ENCODE measurements around the gene SHMT1.
"Not testable (repeated sequence)": the region's sequence is repeated elsewhere in the genome, so short reads cannot be mapped to it uniquely, and the experiment has no call there.

The SHMT1 gene

DNA sequence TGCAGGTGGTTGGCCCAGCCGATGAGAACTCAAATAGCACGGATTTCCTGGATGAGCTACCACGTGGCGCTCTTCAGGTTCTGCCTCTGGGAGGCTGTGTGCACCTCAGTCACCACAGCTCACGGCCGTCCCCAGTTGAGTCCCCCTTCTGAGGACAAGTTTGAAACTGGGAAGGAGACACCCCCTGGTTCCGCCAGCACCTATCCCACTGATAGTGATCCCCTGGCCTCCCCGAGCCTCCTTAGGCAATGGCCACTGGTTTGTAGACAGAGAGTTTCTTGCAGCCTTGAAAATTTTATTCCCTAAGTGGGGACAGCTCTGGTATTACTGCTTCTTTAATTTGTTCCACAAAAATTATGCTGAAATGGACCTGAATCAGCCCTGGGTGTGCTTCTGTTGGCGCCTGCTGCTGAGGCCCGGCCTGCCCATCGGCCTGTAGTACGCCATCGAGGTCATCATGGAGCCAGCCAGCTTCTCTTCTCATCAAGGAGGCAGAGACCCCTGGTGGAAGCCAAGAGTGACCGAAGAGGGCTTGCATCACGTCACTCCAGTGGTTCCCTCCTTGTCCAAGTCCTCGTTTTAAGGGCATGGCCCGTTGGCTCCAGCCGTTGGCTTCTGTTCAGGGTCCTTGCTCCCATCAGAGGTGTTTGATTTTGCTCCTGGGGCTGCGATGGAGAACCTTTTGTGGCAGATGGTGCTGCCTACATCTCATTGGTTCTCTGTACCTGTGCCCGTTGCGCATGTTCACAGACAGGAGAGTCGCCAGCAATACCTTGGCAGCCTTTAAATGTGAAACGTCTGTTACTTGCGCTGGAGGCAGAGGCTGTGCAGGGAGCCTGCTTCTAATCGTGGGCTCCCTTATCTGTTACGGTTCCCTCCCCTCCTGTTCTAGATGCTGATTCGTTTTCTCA, 39.0 kb downstream of the SHMT1 start:
- no peak for DNase-seq

DNA sequence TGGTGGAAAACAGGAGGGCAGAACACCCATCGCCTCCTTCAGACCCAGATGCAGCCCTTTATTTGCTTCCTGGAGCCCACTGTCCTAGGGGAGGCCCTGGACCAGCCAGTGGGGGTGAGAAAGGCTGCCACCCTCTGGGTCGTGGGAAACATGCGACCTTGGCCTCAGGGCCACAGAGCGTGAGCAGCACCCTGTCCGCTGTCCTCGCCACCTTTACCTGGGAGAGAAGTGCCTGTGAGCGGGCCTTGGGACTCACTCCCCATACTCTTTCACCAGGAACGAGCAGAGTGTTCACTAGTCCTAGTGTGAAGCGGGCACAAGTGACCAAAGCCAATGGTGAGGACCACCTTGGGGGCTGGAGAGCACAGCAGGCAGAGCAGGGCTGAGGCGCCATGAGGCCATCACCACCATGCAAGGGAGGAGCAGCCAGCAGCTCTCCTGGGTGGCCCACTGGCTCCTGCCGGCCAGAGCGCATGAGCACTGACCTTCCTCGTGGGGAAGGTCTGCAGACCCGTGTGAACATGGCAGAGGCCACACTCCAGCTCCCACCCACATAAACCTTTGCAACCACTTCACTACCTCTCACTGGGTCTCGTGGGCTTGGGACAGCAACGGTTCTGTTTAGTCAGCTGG, 39.7 kb downstream of the SHMT1 start:
- no peak for DNase-seq

DNA sequence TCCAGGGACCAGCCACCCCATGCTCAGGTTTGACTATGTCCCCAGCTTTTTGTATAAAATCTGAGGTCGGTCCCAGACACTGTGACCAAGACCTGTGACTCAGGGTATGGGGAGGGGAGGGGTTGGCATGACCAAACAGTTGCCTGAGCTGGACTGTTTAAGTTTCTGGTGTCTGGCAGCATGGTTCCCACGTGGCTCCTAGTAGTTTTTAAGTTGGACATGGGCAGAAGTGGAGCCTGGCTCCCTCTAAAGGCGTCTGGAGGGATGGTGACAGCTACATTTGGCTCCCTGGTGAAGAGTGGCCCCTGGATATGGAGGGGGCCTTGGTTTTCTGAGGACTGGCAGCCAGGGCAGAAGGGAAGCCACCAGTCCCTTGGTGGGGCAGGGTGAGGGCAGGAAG, 40.3 kb downstream of the SHMT1 start:
- DNase-seq, result no peak

DNA sequence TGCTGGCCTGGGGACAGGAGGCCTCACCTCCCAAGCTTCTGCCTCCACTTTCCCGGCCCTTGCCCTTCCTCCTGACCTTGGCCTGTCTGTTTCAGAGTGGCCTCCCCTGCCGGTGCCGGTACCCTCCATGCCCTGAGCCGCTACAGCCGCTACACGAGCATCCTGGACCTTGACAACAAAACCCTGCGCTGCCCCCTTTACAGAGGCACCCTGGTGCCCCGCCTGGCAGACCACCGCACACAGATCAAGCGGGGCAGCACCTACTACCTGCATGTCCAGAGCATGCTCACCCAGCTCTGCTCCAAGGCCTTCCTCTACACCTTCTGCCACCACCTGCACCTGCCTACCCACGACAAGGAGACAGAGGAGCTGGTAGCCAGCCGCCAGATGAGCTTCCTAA, 40.8 kb downstream of the SHMT1 start:
- no peak for DNase-seq

DNA sequence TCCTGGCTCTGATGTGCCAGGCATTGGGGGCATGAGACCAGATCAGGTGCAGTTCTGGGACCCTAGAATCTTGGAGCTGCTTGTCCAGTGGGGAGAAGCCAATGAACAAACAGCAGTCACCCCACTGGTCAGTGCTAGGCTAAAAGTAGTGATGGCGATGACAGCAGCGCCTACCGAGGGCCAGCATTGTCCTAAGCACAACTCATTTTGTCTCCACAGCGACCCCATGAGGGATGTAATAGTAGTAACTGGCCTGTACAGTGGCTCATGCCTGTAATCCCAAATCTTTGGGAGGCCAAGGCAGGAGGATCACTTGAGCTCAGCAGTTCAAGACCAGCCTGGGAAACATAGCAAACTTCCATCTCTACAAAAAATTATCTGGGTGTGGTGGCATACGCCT, 42.0 kb downstream of the SHMT1 start:
- DNase-seq, result no peak

DNA sequence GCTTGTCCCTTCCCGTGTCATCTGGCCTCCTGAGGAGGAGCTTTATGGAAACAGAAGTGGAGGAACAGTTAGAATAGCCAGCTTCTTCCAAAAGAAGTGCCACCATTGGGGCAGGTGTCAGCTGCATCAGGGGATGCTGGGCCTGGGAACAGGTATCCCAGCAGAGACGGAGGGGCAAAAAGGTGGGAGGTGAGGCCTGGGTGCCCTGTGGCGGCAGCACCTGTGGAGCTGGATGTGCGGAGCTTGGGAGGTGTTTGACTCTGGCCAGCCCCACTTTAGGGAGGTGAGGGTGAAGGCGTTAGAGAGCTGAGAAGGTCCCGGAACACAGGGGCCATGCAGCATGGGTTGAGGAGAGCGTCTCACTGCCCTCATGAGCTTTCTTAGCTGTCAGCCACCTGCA, 43.0 kb downstream of the SHMT1 start:
- DNase-seq, result no peak

DNA sequence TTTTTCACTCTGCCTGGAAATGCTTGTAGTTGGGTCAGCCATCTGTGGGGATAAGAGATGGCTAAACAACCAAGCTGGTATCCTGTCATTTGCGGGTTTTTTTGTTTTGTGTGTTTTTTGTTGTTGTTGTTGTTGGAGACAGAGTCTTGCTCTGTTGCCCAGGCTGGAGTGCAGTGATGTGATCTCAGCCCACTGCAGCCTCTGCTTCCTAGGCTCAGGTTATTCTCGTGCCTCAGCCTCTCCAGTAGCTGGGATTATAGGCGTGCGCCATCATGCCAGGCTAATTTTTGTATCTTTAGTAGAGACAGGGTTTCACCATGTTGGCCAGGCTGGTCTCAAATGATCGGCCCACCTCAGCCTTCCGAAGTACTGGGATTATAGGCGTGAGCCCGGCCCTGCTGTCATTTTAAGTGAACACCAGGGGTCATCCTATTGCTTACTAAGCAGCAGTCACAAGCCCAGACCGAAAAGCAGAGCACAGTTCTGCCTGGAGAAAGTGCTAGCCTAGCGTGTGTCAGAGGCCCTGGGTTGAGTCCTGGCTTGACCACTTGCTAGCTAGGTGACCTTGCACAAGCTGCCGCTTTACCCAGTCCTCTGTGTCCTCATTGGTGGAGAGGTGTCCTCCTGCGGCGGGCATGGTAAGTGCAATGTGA, 43.6 kb downstream of the SHMT1 start:
- DNase-seq, result peak; percentile 4

DNA sequence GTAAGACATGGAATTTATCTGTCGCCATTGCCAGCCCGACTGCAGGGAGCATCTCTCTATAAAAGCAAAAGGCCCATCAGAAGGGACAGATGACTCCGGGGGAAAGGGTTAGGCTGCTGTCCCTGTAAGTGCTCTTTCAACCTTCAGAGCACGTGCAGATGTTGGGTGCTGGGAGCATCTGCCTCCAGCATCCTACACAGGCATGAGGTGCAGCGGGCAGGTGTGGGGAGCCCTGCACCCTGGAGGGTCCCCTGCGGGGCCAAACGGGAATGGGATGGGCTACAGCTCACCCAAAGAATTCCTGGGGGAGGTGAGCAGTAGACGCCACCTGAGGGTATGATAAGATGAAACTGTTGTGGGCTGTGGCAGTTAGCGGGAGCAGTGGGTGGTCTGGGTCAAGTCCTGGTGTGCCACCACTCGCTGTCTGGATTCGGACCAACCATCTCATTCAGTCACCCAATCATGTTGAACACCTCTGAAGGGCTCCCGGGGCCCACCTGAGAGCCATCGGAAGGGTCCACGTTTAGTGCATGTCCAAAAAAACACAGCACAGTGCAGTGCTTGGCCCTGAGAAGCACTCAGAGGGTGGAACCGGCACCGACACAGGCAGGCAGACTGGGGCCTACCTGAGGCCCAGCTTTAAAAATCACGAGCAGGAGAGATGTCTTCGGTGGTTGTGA, 44.4 kb downstream of the SHMT1 start:
- DNase-seq, result no peak

DNA sequence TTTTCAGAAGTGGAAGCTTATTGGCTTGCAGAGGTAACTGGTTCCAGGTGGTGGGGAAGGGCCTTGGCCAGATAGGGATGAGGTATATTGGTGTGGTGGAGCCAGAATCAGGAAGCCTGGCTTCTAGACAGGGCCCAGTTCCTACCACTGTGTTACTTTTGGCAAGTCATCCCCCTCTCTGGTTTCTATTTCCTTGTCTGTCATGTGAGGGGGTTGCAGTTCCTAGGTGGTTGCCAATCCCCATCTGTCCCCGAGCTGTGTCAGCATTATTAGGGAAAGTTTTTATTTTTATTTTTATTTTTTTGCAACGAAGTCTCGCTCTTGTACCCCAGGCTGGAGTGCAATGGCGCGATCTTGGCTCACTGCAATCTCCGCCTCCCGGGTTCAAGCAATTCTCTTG, 45.2 kb downstream of the SHMT1 start:
- DNase-seq, result no peak

DNA sequence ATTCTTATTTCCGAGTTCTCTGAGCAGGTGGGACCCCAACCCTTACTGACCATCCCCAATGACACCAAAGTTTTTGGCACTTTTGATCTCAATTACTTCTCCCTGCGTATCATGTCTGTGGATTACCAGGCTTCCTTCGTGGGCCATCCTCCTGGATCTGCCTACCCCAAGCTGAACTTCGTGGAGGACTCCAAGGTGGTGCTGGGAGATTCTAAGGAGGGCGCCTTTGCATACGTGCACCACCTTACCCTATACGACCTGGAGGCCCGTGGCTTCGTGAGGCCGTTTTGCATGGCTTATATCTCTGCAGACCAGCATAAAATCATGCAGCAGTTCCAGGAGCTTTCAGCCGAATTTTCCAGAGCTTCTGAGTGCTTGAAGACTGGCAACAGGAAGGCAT, 47.4 kb downstream of the SHMT1 start:
- DNase-seq, result no peak

DNA sequence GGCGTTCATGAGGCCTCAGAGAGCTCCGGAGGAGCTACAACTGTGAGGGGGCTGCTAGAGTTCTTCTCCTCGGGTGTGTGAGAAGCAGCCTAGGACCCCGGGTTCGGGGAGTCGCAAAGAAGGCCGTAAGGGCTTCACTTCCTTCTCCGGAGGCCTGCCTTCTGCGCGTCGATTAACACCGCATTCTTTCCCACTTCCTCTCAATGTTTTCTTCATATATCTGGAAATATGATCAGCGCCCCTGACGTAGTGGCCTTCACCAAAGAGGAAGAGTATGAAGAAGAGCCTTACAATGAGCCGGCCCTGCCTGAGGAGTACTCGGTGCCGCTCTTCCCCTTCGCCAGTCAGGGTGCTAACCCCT, 47.8 kb downstream of the SHMT1 start:
- no peak for DNase-seq

DNA sequence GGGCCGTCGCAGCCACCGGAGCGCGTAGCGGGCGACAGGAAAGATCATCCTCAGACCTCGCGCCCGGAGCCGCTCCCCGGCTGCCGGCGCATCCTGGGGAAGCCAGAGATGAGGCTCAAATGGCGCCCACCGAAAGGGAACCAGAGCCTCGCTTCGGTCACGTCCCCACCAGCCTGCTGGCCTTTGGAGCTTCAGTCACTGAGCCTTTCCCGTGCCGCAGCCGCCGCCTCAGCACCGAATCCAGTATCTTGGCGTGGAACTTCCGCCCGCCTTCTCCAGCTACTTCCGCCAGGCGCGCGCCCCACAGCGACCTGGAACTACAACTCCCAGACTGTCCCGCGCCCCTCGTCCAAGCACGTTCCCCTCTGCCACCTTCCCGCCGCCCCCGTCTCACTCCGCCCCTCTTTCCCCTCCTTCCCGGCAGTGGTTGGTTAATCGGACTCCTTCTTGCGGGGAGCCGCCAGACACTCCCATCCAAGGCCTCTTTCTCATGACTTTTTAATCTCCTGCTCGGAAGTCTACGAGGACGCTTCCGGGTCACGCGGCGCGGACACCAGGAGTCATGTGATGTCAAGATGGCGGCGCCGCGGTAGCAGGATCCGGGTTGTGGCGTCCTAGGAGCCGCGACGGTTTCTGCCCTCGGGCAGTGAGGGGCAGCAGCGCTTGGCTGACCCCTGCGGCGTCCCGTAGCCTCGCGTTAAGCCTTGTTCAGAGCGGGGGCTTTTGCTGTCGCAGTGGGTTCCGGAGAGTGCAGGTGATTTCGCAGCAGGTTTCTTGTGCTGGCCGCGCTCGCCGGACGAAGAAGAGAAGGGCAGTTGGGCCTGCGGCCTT, 48.4 kb downstream of the SHMT1 start, which contains the start of the genes SMCR8 and TOP3A:
Gene SMCR8, plus strand, starts transcription at position 563 of the 831 bp plus-strand sequence. CDS start 497 bp downstream, outside the sequence.
Gene TOP3A, minus strand, starts transcription at position 264 of the 831 bp plus-strand sequence. Its CDS starts 216 bp downstream, at position 48.
- peak; percentile 89 for DNase-seq

DNA sequence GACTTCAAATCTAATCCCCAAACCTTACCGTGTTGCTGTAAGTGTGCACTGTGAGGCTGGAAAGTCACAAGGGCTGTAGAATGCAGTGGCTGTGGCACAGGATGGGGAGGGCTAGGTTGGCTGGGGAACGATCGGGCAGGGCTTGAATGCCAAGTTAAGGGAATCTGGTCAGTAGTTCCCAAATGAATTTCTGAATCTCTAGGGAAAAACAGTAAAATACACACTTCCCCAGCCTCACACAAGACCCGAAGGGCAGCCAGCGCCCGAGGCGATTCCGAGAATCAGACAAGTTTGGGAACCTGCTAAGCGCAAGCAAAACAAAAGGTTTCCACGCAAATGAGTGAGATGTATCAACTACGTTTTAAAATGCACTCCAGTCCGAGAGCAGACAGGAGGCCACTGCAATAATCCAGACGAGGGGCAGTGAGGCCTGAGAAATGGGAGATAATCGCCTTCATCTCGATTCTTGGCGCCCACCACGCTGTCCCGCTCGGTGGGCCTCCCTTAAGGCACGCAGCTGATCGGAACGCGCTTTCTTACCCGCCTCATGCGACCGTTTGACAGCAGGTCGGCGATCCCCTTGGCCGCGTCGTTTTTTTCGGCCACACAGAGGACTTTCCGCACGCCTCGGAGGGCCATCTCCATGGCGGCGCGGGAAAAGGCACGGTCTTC, 49.2 kb downstream of the SHMT1 start:
- no peak for DNase-seq

DNA sequence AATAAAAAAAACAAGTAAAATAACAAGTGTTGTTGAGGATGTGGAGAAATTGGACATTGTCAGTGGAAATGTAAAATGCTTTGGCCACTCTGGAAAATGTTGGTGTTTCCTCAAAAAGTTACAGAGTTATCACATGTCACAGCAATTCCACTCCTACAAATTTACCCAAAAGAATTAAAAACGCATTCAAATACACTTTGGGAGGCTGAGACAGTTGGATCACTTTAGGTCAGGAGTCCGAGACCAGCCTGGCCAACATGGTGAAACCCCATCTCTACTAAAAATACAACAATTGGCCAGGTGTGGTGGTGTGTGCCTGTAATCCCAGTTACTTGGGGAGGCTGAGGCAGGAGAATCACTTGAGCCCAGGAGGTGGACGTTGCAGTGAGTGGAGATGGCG, 54.1 kb downstream of the SHMT1 start:
- DNase-seq, result no peak

DNA sequence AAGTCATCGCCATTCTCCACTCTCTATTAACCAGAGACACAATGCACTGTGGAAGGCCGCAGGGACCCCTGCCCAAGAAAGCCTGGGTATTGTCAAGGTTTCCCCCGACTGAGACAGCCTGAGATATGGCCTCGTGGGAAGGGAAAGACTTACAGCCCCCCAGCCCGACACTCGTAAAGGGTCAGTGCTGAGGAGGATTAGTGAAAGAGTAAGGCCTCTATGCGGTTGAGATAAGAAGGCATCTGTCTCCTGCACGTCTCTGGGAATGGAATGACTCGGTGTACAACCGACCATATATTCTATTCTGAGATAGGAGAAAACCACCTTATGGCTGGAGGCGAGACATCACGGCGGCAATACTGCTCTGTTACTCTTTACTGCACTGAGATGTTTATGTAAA, 60.1 kb downstream of the SHMT1 start:
- DNase-seq, result not testable (repeated sequence)

DNA sequence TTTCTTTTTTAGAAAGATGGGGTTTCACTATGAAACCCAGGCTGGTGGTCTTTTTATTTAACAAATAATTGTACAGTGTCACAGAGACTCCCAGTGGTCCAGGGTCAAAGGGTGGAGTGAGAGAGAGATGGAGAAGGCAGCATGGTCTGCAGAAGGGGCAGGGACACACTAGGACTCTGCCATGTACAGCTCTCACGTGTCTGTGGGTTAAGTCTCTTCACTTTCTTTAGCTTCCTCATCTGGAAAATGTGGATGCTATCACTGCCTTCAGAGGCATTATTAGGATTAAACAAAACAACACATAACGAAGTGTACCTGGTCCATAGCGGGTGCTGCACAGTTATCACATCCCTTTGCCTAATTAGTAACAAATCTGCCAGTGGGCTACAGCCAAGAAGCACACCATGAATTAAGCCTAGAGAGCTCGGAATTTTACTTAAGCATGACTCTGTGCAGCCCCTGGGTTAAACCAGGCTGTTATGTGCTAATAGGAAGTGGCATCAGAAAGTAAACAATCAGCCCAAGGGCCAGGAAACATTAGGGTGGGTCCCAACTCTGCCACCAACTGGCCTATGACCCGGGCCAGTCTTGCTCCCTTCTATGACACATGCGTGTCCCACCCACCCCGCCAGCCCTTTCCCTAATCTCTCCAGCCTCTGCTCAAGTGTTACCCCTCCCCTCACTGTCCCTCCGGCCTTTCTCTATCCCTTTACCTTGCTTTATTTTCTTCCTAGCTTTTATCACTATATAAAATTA, 62.4 kb downstream of the SHMT1 start:
- DNase-seq, result no peak

DNA sequence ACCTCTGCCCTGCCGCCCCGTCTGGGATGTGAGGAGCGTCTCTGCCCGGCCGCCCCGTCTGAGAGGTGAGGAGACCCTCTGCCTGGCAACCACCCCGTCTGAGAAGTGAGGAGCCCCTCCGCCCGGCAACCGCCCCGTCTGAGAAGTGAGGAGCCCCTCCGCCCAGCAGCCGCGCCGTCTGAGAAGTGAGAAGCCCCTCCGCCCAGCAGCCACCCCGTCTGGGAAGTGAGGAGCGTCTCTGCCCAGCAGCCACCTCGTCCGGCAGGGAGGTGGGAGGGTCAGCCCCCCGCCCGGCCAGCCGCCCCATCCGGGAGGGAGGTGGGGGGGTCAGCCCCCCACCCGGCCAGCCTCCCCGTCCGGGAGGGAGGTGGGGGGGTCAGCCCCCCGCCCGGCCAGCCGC, 65.3 kb downstream of the SHMT1 start:
- not testable (repeated sequence) for DNase-seq

DNA sequence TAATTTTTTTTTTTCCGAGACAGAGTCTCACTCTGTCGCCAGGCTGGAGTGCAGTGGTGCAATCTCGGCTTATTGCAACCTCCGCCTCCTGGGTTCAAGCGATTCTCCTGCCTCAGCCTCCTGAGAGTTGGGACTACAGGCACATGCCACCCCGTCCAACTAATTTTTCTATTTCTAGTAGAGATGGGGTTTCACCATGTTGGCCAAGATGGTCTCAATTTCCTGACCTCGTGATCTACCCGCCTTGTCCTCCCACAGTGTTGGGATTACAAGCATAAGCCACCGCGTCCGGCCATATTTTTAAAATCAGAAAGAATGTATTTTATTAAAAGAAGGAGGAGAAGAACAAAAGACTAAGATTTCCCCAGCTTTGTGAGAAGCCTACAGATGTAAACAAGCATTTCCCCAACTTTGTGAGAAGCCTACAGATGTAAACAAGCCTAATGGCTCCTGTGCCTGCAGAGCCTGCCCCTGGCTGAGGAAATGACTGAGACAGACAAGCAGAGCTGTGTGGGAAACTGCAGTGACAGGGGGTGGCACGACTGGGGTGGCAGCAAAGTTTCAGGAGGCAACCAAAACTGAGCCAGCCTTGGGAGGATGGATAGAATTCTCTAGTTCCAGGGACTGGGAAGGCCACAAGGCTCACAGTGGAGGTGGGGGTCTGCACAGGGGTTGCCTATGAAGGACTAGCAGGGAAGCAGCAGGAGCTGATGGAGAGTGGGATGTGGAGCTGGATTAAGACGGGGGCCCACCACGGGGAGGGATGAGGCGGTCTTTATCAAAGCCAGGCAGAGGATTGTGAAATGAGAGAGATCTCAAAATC, 71.4 kb downstream of the SHMT1 start:
- DNase-seq, result no peak

DNA sequence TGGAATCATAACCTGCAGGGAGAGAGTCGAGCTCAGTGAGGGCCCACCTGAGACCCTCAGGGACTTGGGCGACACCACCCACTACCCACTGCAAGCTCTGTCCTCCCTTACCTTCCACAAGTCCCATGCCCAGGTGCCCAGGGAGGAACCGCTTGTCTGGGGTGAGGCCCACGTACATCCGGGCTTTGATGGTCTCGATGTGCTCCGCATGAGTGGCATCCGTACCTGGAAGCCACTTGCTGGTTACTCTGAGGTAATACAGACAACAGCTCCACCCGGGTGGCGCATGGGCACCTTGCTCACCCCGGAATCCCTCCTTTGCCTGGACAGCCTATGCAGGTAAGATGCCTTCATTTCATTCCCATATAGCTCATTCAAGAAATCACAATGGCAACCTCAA, 78.1 kb downstream of the SHMT1 start:
- no peak for DNase-seq

DNA sequence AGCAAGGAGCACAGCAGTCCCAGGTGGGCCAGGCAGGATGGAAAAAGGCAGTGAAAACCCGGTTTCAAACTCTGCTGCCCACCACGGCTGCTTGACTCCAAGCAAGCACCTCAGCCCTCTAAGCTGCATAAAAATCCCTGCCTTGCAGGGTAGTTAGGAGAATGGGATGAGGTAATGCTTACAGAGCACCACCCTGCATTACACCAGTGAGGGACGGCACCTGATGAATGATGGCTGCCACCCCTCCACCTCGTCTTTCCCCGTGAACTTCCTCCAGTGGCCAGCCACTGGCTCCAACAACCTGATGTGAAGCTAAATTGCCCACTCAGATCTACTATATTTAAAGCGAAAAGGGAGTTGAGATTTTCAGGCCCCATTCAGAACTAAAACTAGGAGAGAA, 81.6 kb downstream of the SHMT1 start:
- DNase-seq, result no peak

Measured in DMS 273 treated with DMSO at 0.1 percent for 48 hours (cell line).